Loucy (cell line): Measurements from ENCODE around the gene LPIN1.

Experiments used
- EZH2phosphoT487 ChIP-seq: fragments of 200-600 bp; IDR thresholded peaks from 2 replicates; pipeline ENCODE4 v1.6.1; 2018; ENCODE audit warnings: antibody characterized with exemption, mild to moderate bottlenecking, moderate library complexity, borderline replicate concordance
- TF ChIP-seq, protein P1 (sequence below): fragments of 200-600 bp; sonication (generic); conservative IDR thresholded peaks from 2 replicates; pipeline ENCODE4 v1.5.1; 2014; ENCODE audit warnings: mild to moderate bottlenecking, antibody characterized with exemption, low read length

DNA sequence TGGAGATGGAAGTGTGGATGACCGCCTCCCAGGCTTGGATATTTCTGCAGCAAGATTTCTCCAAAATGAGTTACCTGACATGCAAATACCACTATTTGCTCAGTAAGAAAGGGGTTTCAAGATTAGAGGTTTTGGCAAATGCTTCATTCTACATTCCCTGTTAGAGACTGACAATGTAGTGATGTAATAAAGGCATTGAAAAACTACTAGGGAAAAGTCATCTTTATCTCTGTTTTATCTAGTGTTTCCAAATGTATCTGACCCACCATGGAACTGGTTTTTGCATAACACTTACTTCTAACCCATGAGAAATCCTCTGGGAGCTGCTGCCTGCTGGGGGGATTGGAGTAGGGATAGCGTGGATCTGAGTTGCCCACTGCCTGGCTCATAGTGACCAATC lies 43.5 kb upstream of the LPIN1 start:
- TF ChIP-seq, protein P1, sequence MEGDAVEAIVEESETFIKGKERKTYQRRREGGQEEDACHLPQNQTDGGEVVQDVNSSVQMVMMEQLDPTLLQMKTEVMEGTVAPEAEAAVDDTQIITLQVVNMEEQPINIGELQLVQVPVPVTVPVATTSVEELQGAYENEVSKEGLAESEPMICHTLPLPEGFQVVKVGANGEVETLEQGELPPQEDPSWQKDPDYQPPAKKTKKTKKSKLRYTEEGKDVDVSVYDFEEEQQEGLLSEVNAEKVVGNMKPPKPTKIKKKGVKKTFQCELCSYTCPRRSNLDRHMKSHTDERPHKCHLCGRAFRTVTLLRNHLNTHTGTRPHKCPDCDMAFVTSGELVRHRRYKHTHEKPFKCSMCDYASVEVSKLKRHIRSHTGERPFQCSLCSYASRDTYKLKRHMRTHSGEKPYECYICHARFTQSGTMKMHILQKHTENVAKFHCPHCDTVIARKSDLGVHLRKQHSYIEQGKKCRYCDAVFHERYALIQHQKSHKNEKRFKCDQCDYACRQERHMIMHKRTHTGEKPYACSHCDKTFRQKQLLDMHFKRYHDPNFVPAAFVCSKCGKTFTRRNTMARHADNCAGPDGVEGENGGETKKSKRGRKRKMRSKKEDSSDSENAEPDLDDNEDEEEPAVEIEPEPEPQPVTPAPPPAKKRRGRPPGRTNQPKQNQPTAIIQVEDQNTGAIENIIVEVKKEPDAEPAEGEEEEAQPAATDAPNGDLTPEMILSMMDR = no peak
- TF ChIP-seq EZH2phosphoT487 = no peak
